Measurements from ENCODE around the gene P2RY12.

GRCh38 chr3:151386056-151386455, 1.5 kb upstream of the P2RY12 start:
- TF ChIP-seq CTCF (conservative IDR thresholded peaks at IDR 0.05 in 1 of 2, IDR thresholded peaks at IDR 0.05 in 1 of 2; ENCODE audit: low read depth in 1 of 2, low read length in 2 of 2) (no peak), EZH2 (IDR thresholded peaks at IDR 0.05; ENCODE audit: low read length, missing control alignments) (no peak)

Measured in fibroblast of lung (primary cell).